ENCODE measurements around the gene U2AF1L4. TPM values are rescaled to one million over a fixed set of nuclear protein-coding genes. Genes with fewer than 3 reads are reported as not detected.
A peak's percentile ranks its signal among the peaks of the same experiment; 100 is the strongest.

U2AF1L4 gene
- total RNA-seq, 2 donors from 2014 or later, result 71.0 to 83.6 TPM

GRCh38 chr19:35786299-35787160 lies 41.3 kb upstream of the U2AF1L4 start:
- H3K4me3 Mint-ChIP-seq, result no peak overlapping the region
- H3K27me3 Mint-ChIP-seq (ENCODE audit: low read depth), result no peaks in the 10 kb centered on the region
- H3K9me3 Mint-ChIP-seq, result no peaks in the 10 kb centered on the region
- H3K27ac Mint-ChIP-seq, result no peak overlapping the region
- ATAC-seq (replicated peaks in 1 of 2) (no peak), DNase-seq (no peak)
- H3K36me3 Mint-ChIP-seq (ENCODE audit: insufficient read depth in 2 of 2), result peaks cover 0 to 3% of the 10 kb centered on the region in 2 donors
- H3K4me1 Mint-ChIP-seq (ENCODE audit: low read depth), result no peaks in the 10 kb centered on the region

GRCh38 chr19:35785339-35785627 lies 40.1 kb upstream of the U2AF1L4 start:
- Mint-ChIP-seq H3K27ac (no peak overlapping the region), H3K4me1 (ENCODE audit: low read depth) (no peaks in the 10 kb centered on the region), H3K36me3 (ENCODE audit: insufficient read depth in 2 of 2) (peaks cover 0 to 3% of the 10 kb centered on the region in 2 donors), H3K9me3 (no peaks in the 10 kb centered on the region), H3K4me3 (no peak overlapping the region), H3K27me3 (ENCODE audit: low read depth) (no peaks in the 10 kb centered on the region)
- ATAC-seq (replicated peaks in 1 of 2) (no peak), DNase-seq (no peak)

GRCh38 chr19:35784503-35785338 lies 39.5 kb upstream of the U2AF1L4 start:
- Mint-ChIP-seq H3K4me3 (no peak overlapping the region), H3K27ac (no peak overlapping the region), H3K4me1 (ENCODE audit: low read depth) (no peaks in the 10 kb centered on the region), H3K27me3 (ENCODE audit: low read depth) (no peaks in the 10 kb centered on the region), H3K9me3 (no peaks in the 10 kb centered on the region), H3K36me3 (ENCODE audit: insufficient read depth in 2 of 2) (peaks cover 0 to 3% of the 10 kb centered on the region in 2 donors)
- no peak for DNase-seq
- no peak for ATAC-seq (replicated peaks in 1 of 2)

GRCh38 chr19:35783469-35784434 lies 38.5 kb upstream of the U2AF1L4 start:
- Mint-ChIP-seq H3K4me3 (no peak overlapping the region), H3K27ac (no peak overlapping the region), H3K4me1 (ENCODE audit: low read depth) (no peaks in the 10 kb centered on the region), H3K9me3 (no peaks in the 10 kb centered on the region), H3K27me3 (ENCODE audit: low read depth) (no peaks in the 10 kb centered on the region), H3K36me3 (ENCODE audit: insufficient read depth in 2 of 2) (peaks cover 0 to 3% of the 10 kb centered on the region in 2 donors)
- peak in 1 of 2 donors; percentile 26 for ATAC-seq (replicated peaks in 1 of 2)
- DNase-seq, result no peak

- H3K4me1 Mint-ChIP-seq (ENCODE audit: low read depth), result no peaks in the 10 kb centered on the region
- no peaks in the 10 kb centered on the region for H3K27me3 Mint-ChIP-seq (ENCODE audit: low read depth)
- ATAC-seq (replicated peaks in 1 of 2) (no peak), DNase-seq (no peak)
- peaks cover 0 to 3% of the 10 kb centered on the region in 2 donors for H3K36me3 Mint-ChIP-seq (ENCODE audit: insufficient read depth in 2 of 2)
- H3K27ac Mint-ChIP-seq, result no peak overlapping the region
- H3K4me3 Mint-ChIP-seq, result no peak overlapping the region
- H3K9me3 Mint-ChIP-seq, result no peaks in the 10 kb centered on the region
Observed at GRCh38 chr19:35782589-35782988, 37.4 kb upstream of the U2AF1L4 start.

GRCh38 chr19:35781650-35782049 lies 36.4 kb upstream of the U2AF1L4 start:
- no peaks in the 10 kb centered on the region for H3K27me3 Mint-ChIP-seq (ENCODE audit: low read depth)
- no peak overlapping the region for H3K4me3 Mint-ChIP-seq
- H3K36me3 Mint-ChIP-seq (ENCODE audit: insufficient read depth in 2 of 2), result peaks cover 0 to 3% of the 10 kb centered on the region in 2 donors
- ATAC-seq (replicated peaks in 1 of 2), result no peak
- no peaks in the 10 kb centered on the region for H3K9me3 Mint-ChIP-seq
- H3K27ac Mint-ChIP-seq, result no peak overlapping the region
- DNase-seq, result no peak
- peaks cover 4% of the 10 kb centered on the region for H3K4me1 Mint-ChIP-seq (ENCODE audit: low read depth)

GRCh38 chr19:35780717-35781116 lies 35.5 kb upstream of the U2AF1L4 start:
- Mint-ChIP-seq H3K27me3 (ENCODE audit: low read depth) (no peaks in the 10 kb centered on the region), H3K9me3 (no peaks in the 10 kb centered on the region), H3K36me3 (ENCODE audit: insufficient read depth in 2 of 2) (peaks cover 0 to 3% of the 10 kb centered on the region in 2 donors), H3K27ac (no peak overlapping the region), H3K4me3 (no peak overlapping the region), H3K4me1 (ENCODE audit: low read depth) (peaks cover 14% of the 10 kb centered on the region)
- DNase-seq (no peak), ATAC-seq (replicated peaks in 1 of 2) (no peak)

- ATAC-seq (replicated peaks in 1 of 2) (no peak), DNase-seq (no peak)
- H3K9me3 Mint-ChIP-seq, result no peaks in the 10 kb centered on the region
- H3K27ac Mint-ChIP-seq, result no peak overlapping the region
- peaks cover 14% of the 10 kb centered on the region for H3K4me1 Mint-ChIP-seq (ENCODE audit: low read depth)
- peaks cover 0 to 3% of the 10 kb centered on the region in 2 donors for H3K36me3 Mint-ChIP-seq (ENCODE audit: insufficient read depth in 2 of 2)
- H3K27me3 Mint-ChIP-seq (ENCODE audit: low read depth), result no peaks in the 10 kb centered on the region
- no peak overlapping the region for H3K4me3 Mint-ChIP-seq
Observed at GRCh38 chr19:35780058-35780457, 34.8 kb upstream of the U2AF1L4 start.

GRCh38 chr19:35779033-35779432 lies 33.8 kb upstream of the U2AF1L4 start:
- Mint-ChIP-seq H3K27ac (no peak overlapping the region), H3K27me3 (ENCODE audit: low read depth) (no peaks in the 10 kb centered on the region), H3K36me3 (ENCODE audit: insufficient read depth in 2 of 2) (peaks cover 0 to 3% of the 10 kb centered on the region in 2 donors), H3K4me3 (no peak overlapping the region), H3K9me3 (no peaks in the 10 kb centered on the region), H3K4me1 (ENCODE audit: low read depth) (peaks cover 21% of the 10 kb centered on the region)
- ATAC-seq (replicated peaks in 1 of 2) (no peak), DNase-seq (no peak)

- DNase-seq, result no peak
Observed at GRCh38 chr19:35777961-35778360, 32.7 kb upstream of the U2AF1L4 start.

GRCh38 chr19:35777086-35777841 lies 32.0 kb upstream of the U2AF1L4 start:
- H3K4me3 Mint-ChIP-seq, result peak overlapping the region; percentile 4 to 89
- H3K27me3 Mint-ChIP-seq (ENCODE audit: low read depth), result no peaks in the 10 kb centered on the region
- no peaks in the 10 kb centered on the region for H3K9me3 Mint-ChIP-seq
- DNase-seq, result no peak
- peaks cover 21% of the 10 kb centered on the region for H3K4me1 Mint-ChIP-seq (ENCODE audit: low read depth)
- no peak overlapping the region for H3K27ac Mint-ChIP-seq
- no peaks in the 10 kb centered on the region for H3K36me3 Mint-ChIP-seq (ENCODE audit: insufficient read depth in 2 of 2)
- no peak for ATAC-seq (replicated peaks in 1 of 2)

More at GRCh38 chr19:35777961-35778360, 32.7 kb upstream of the U2AF1L4 start:
- Mint-ChIP-seq H3K9me3 (no peaks in the 10 kb centered on the region), H3K4me3 (no peak overlapping the region), H3K27ac (no peak overlapping the region), H3K4me1 (ENCODE audit: low read depth) (peaks cover 21% of the 10 kb centered on the region), H3K36me3 (ENCODE audit: insufficient read depth in 2 of 2) (peaks cover 0 to 3% of the 10 kb centered on the region in 2 donors), H3K27me3 (ENCODE audit: low read depth) (no peaks in the 10 kb centered on the region)
- no peak for ATAC-seq (replicated peaks in 1 of 2)

- H3K36me3 Mint-ChIP-seq (ENCODE audit: insufficient read depth in 2 of 2), result no peaks in the 10 kb centered on the region
- no peaks in the 10 kb centered on the region for H3K9me3 Mint-ChIP-seq
- peak overlapping the region; percentile 89 to 95 for H3K4me3 Mint-ChIP-seq
- H3K27me3 Mint-ChIP-seq (ENCODE audit: low read depth), result no peaks in the 10 kb centered on the region
- no peak overlapping the region for H3K27ac Mint-ChIP-seq
- DNase-seq (no peak), ATAC-seq (replicated peaks in 1 of 2) (no peak)
- peaks cover 21% of the 10 kb centered on the region for H3K4me1 Mint-ChIP-seq (ENCODE audit: low read depth)
Observed at GRCh38 chr19:35776102-35776788, 31.0 kb upstream of the U2AF1L4 start.

All from activated T-cell treated with anti-CD3 and anti-CD28 coated beads, Interleukin-2, amount 50 U/mL, for 72 hours (primary cell).